NCI-H345 (cell line): ENCODE measurements around the gene ALLC.
"Not testable (repeated sequence)": the region's sequence is repeated elsewhere in the genome, so short reads cannot be mapped to it uniquely, and the experiment has no call there.

ENCODE experiments used
- DNase-seq: peaks from one replicate; lab custom pipeline; 2025; lab: John Stamatoyannopoulos, UW

The ALLC gene

GRCh38 chr2:3657881-3658280, at the start of gene ALLC:
TSS of gene ALLC (plus strand) at chr2:3658200. CDS start at chr2:3671158, 12,958 bp downstream.
- no peak for DNase-seq

- DNase-seq, result peak; percentile 18
These were observed 49.4 kb upstream of the ALLC start for GRCh38 chr2:3608373-3609278.

GRCh38 chr2:3609279-3609673, 48.7 kb upstream of the ALLC start:
- peak; percentile 42 for DNase-seq

- no peak for DNase-seq
These were observed 47.6 kb upstream of the ALLC start for GRCh38 chr2:3610415-3610814.

- DNase-seq, result no peak
These were observed 47.0 kb upstream of the ALLC start for GRCh38 chr2:3610881-3611505.

- DNase-seq, result no peak
These were observed 46.4 kb upstream of the ALLC start for GRCh38 chr2:3611589-3611988.

GRCh38 chr2:3612639-3613523, 45.1 kb upstream of the ALLC start:
- no peak for DNase-seq

- DNase-seq, result no peak
These were observed 44.5 kb upstream of the ALLC start for GRCh38 chr2:3613524-3613905.

GRCh38 chr2:3614743-3615142, 43.3 kb upstream of the ALLC start:
- not testable (repeated sequence) for DNase-seq

GRCh38 chr2:3615541-3616200, 42.3 kb upstream of the ALLC start:
- not testable (repeated sequence) for DNase-seq

GRCh38 chr2:3616435-3617197, 41.4 kb upstream of the ALLC start:
- DNase-seq, result not testable (repeated sequence)

GRCh38 chr2:3617198-3617890, 40.7 kb upstream of the ALLC start:
- no peak for DNase-seq

- no peak for DNase-seq
These were observed 39.6 kb upstream of the ALLC start for GRCh38 chr2:3618367-3618766.

GRCh38 chr2:3619033-3619432, 39.0 kb upstream of the ALLC start:
- no peak for DNase-seq

- DNase-seq, result not testable (repeated sequence)
These were observed 38.3 kb upstream of the ALLC start for GRCh38 chr2:3619661-3620060.

GRCh38 chr2:3620834-3621233, 37.2 kb upstream of the ALLC start:
- DNase-seq, result no peak

GRCh38 chr2:3622967-3623366, 35.0 kb upstream of the ALLC start:
- no peak for DNase-seq

- no peak for DNase-seq
These were observed 33.8 kb upstream of the ALLC start for GRCh38 chr2:3624059-3624794.

- DNase-seq, result no peak
These were observed 32.8 kb upstream of the ALLC start for GRCh38 chr2:3625186-3625585.
